ENCODE measurements around the gene FAHD2A.
"Not testable (repeated sequence)": the region's sequence is repeated elsewhere in the genome, so short reads cannot be mapped to it uniquely, and the experiment has no call there.

DNA sequence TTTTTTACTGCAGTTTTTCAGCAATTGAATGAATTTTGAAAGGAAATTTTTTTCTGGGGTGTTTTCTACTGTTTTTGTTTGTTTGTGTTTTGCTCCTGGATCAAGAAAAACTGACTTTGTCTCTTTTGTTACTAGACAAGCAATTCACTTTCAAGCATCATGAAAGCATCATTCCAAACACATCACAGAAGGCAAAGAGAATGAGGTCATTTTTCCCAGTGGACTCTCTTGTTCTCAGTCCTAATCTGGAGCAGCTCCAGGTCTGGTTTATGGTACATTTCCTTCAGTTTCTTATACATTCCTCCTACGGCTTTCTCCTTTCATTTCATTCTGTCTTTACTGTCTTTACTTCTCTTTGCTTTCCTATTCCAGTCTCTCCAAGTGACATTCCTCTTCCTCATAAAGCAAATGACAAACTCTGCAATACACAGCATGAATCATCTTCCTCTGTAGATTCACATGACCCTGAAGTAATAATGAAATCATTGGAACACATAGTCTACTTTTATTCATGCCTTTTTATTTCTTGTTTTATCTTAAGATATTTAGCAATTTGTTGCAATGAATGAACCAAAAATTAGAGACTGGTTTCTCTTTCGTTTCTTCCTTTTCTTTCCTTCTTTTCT lies 40.1 kb downstream of the FAHD2A start:
- TF ChIP-seq CEBPB (IDR thresholded peaks at IDR 0.05; ENCODE audit: low read depth, low read length); EP300 (IDR thresholded peaks at IDR 0.05; ENCODE audit: borderline replicate concordance in 1 of 2, low read depth in 2 of 2, low read length in 2 of 2); POLR2A (IDR thresholded peaks at IDR 0.05; ENCODE audit: control extremely low read depth in 1 of 2, low read depth in 2 of 2, low read length in 2 of 2); BRCA1 (IDR thresholded peaks at IDR 0.05; ENCODE audit: low read depth, low read length); EZH2 (IDR thresholded peaks at IDR 0.05; ENCODE audit: low read depth, low read length, severe bottlenecking); GTF2F1 (IDR thresholded peaks at IDR 0.05; ENCODE audit: borderline replicate concordance, low read depth, low read length): not testable (repeated sequence)
- TF ChIP-seq, protein P1, sequence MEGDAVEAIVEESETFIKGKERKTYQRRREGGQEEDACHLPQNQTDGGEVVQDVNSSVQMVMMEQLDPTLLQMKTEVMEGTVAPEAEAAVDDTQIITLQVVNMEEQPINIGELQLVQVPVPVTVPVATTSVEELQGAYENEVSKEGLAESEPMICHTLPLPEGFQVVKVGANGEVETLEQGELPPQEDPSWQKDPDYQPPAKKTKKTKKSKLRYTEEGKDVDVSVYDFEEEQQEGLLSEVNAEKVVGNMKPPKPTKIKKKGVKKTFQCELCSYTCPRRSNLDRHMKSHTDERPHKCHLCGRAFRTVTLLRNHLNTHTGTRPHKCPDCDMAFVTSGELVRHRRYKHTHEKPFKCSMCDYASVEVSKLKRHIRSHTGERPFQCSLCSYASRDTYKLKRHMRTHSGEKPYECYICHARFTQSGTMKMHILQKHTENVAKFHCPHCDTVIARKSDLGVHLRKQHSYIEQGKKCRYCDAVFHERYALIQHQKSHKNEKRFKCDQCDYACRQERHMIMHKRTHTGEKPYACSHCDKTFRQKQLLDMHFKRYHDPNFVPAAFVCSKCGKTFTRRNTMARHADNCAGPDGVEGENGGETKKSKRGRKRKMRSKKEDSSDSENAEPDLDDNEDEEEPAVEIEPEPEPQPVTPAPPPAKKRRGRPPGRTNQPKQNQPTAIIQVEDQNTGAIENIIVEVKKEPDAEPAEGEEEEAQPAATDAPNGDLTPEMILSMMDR (IDR thresholded peaks at IDR 0.05; ENCODE audit: control extremely low read depth in 1 of 3, insufficient read depth in 1 of 3, low read depth in 1 of 3, low read length in 3 of 3), result not testable (repeated sequence)
